Muscle layer of duodenum (tissue), 2 donors: ENCODE data around the gene PCDHB11.
A peak's percentile ranks its signal among the peaks of the same experiment; 100 is the strongest.
"Not testable (repeated sequence)": the region's sequence is repeated elsewhere in the genome, so short reads cannot be mapped to it uniquely, and the experiment has no call there.

Experiments used
- H3K27ac ChIP-seq: one replicate; pipeline ENCODE4 v1.7.0; 2013; ENCODE audit warnings: mild to moderate bottlenecking, low read length
- H3K27me3 ChIP-seq: one replicate; pipeline ENCODE4 v1.7.0; 2013; ENCODE audit warnings: low read depth, mild to moderate bottlenecking, control low read depth, low read length
- H3K36me3 ChIP-seq, 2 donors: one replicate each; pipeline ENCODE4 v1.7.0; 2013; ENCODE audit warnings: low read length in 2 of 2, control low read depth in 1 of 2, mild to moderate bottlenecking in 1 of 2; ENCODE audit not compliant: insufficient read depth in 2 of 2, control insufficient read depth in 1 of 2
- H3K4me1 ChIP-seq, 2 donors: one replicate each; pipeline ENCODE4 v1.7.0; 2013; ENCODE audit warnings: low read length in 2 of 2, mild to moderate bottlenecking in 2 of 2, control low read depth in 1 of 2, moderate library complexity in 1 of 2; ENCODE audit not compliant: insufficient read depth in 2 of 2, control insufficient read depth in 1 of 2
- H3K4me3 ChIP-seq, 2 donors: one replicate each; pipeline ENCODE4 v1.7.0; 2013; ENCODE audit warnings: low read length in 2 of 2, low read depth in 1 of 2, mild to moderate bottlenecking in 1 of 2
- H3K9me3 ChIP-seq, 2 donors: one replicate each; pipeline ENCODE4 v1.7.0; 2013; ENCODE audit warnings: low read length in 2 of 2, control low read depth in 1 of 2, mild to moderate bottlenecking in 1 of 2; ENCODE audit not compliant: control insufficient read depth in 1 of 2
- donor health status: healthy.

PCDHB11 gene

DNA sequence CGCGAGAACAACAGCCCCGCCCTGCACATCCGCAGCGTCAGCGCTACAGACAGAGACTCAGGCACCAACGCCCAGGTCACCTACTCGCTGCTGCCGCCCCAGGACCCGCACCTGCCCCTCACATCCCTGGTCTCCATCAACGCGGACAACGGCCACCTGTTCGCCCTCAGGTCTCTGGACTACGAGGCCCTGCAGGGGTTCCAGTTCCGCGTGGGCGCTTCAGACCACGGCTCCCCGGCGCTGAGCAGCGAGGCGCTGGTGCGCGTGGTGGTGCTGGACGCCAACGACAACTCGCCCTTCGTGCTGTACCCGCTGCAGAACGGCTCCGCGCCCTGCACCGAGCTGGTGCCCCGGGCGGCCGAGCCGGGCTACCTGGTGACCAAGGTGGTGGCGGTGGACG lies 16.1 kb downstream of the PCDHB11 start:
- peak overlapping the region in 1 of 2 donors; percentile 40 for H3K4me3 ChIP-seq
- peaks cover 30 to 67% of the 10 kb centered on the region in 2 donors for H3K9me3 ChIP-seq
- H3K27ac ChIP-seq, H3K27me3 ChIP-seq, H3K4me1 ChIP-seq: not testable (repeated sequence)
- peaks cover 0 to 24% of the 10 kb centered on the region in 2 donors for H3K36me3 ChIP-seq

DNA sequence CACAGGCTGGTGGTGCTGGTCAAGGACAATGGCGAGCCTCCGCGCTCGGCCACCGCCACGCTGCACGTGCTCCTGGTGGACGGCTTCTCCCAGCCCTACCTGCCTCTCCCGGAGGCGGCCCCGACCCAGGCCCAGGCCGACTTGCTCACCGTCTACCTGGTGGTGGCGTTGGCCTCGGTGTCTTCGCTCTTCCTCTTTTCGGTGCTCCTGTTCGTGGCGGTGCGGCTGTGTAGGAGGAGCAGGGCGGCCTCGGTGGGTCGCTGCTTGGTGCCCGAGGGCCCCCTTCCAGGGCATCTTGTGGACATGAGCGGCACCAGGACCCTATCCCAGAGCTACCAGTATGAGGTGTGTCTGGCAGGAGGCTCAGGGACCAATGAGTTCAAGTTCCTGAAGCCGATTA lies 16.6 kb downstream of the PCDHB11 start:
- H3K27ac ChIP-seq, H3K4me1 ChIP-seq, H3K27me3 ChIP-seq: not testable (repeated sequence)
- Histone ChIP-seq H3K4me3 (peak overlapping the region in 1 of 2 donors; percentile 40), H3K36me3 (peaks cover 0 to 28% of the 10 kb centered on the region in 2 donors), H3K9me3 (peaks cover 35 to 70% of the 10 kb centered on the region in 2 donors)

DNA sequence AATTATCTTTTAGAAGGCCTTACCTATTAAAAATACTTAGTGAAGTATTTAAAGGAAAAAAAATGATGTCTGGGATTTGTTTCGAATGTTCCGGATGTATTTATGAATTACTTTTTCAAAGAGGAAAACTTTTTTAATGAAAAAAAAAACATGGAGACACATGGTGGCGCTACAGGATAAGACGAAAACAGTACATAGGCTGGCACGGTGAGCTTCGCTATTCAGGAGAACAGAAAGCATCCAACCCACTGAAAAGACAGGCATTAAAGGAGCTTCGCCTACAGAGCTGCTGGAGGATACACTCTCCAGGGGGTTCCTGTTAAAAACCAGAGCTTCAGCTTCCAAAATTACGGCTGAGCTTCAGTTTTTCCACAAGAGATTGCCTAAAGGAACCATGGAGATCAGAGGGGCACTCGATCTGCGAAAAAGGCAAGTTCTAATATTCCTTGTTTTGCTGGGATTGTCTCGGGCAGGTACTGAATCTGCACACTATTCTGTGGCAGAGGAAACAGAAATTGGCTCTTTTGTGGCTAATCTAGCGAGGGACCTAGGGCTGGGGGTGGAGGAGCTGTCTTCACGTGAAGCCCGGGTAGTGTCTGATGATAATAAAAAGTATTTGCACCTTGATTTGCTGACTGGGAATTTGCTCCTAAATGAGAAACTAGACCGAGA lies 23.8 kb downstream of the PCDHB11 start, which contains the start of gene PCDHB14:
Gene PCDHB14 (plus strand): TSS at position 232 of the 672 bp plus-strand sequence. CDS start 163 bp downstream, at position 395.
- Histone ChIP-seq H3K4me3 (peak within 1 kb of the TSS; percentile 46 to 55), H3K4me1 (no peaks in the 10 kb centered on the region), H3K27ac (no peak within 1 kb of the TSS), H3K27me3 (no peaks in the 10 kb centered on the region), H3K9me3 (peaks cover 43 to 84% of the 10 kb centered on the region in 2 donors), H3K36me3 (peaks cover 0 to 22% of the 10 kb centered on the region in 2 donors)

DNA sequence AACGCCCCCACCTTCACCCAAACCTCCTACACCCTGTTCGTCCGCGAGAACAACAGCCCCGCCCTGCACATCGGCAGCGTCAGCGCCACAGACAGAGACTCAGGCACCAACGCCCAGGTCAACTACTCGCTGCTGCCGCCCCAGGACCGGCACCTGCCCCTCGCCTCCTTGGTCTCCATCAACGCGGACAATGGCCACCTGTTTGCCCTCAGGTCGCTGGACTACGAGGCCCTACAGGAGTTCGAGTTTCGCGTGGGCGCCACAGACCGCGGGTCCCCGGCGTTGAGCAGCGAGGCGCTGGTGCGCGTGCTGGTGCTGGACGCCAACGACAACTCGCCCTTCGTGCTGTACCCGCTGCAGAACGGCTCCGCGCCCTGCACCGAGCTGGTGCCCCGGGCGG lies 25.4 kb downstream of the PCDHB11 start:
- peaks cover 41 to 75% of the 10 kb centered on the region in 2 donors for H3K9me3 ChIP-seq
- H3K27me3 ChIP-seq, H3K27ac ChIP-seq, H3K4me1 ChIP-seq, H3K36me3 ChIP-seq: not testable (repeated sequence)
- peak overlapping the region in 1 of 2 donors; percentile 55 for H3K4me3 ChIP-seq

DNA sequence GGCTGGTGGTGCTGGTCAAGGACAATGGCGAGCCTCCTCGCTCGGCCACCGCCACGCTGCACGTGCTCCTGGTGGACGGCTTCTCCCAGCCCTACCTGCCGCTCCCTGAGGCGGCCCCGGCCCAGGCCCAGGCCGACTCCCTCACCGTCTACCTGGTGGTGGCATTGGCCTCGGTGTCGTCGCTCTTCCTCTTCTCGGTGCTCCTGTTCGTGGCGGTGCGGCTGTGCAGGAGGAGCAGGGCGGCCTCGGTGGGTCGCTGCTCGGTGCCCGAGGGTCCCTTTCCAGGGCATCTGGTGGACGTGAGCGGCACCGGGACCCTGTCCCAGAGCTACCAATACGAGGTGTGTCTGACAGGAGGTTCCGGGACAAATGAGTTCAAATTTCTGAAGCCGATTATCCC lies 26.0 kb downstream of the PCDHB11 start:
- not testable (repeated sequence) for H3K27ac ChIP-seq, H3K36me3 ChIP-seq, H3K4me1 ChIP-seq, H3K27me3 ChIP-seq
- peak overlapping the region in 1 of 2 donors; percentile 25 for H3K4me3 ChIP-seq
- H3K9me3 ChIP-seq, result peaks cover 41 to 71% of the 10 kb centered on the region in 2 donors

DNA sequence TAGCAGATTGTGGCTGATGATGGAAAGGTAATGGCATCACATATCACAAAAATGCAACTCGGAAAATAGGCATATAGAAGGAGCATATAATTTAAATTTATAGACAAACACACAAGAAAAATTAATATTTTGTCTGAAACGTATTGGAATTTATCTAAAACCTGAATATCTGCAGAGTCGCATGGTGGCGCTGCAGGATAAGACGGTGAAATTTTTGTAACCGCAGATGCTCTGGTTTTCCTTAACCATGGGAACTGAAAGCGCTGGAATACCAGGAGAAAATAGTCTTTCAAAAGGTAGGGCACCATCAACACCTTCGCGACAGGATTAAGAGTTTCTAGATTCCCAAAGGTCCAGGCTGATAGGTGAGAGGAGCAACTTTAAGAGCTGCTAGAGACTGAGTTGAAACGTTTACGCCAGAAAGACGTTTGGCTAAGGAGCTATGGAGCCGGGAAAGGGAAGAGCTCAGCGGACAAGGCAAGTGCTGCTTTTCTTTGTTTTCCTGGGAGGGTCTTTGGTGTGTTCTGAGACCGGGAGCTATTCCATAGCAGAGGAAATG lies 34.8 kb downstream of the PCDHB11 start:
- Histone ChIP-seq H3K4me3 (peak overlapping the region; percentile 12 to 60), H3K9me3 (peaks cover 31 to 79% of the 10 kb centered on the region in 2 donors), H3K27ac (no peak overlapping the region), H3K4me1 (no peaks in the 10 kb centered on the region), H3K27me3 (no peaks in the 10 kb centered on the region), H3K36me3 (peaks cover 0 to 6% of the 10 kb centered on the region in 2 donors)

DNA sequence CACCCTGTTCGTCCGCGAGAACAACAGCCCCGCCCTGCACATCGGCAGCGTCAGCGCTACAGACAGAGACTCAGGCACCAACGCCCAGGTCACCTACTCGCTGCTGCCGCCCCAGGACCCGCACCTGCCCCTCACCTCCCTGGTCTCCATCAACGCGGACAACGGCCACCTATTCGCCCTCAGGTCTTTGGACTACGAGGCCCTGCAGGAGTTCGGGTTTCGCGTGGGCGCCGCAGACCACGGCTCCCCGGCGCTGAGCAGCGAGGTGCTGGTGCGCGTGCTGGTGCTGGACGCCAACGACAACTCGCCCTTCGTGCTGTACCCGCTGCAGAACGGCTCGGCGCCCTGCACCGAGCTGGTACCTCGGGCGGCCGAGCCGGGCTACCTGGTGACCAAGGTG lies 36.5 kb downstream of the PCDHB11 start:
- H3K4me3 ChIP-seq, result peak overlapping the region in 1 of 2 donors; percentile 60
- peaks cover 44 to 89% of the 10 kb centered on the region in 2 donors for H3K9me3 ChIP-seq
- not testable (repeated sequence) for H3K27ac ChIP-seq, H3K4me1 ChIP-seq, H3K27me3 ChIP-seq
- peaks cover 0 to 10% of the 10 kb centered on the region in 2 donors for H3K36me3 ChIP-seq

DNA sequence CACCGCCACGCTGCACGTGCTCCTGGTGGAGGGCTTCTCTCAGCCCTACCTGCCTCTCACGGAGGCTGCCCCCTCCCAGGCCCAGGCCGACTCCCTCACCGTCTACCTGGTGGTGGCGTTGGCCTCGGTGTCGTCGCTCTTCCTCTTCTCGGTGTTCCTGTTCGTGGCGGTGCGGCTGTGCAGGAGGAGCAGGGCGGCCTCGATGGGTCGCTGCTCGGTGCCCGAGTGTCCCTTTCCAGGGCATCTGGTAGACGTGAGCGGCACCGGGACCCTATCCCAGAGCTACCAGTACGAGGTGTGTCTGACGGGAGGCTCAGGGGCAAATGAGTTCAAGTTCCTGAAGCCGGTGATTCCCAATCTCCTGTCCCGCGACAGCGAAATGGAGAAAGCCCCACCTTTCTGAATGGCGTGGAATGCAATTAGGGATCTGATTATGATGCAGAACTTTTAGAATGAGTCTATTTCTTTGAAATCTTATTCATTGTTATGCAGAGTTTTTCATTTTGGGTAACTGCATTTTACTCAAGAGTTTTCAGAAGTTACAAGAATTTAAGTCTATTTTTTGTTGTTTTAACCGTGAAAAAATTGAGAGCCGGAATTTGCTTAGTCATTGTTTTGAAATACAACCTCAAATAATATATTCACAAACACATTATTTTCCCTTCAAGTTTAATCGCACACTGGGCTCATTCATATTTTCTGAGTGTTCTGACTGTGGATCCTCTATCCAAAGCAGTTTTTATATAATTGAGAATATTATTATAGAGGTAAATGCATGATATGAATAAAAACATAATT lies 37.3 kb downstream of the PCDHB11 start:
- Histone ChIP-seq H3K36me3 (peaks cover 0 to 10% of the 10 kb centered on the region in 2 donors), H3K27me3 (no peaks in the 10 kb centered on the region), H3K27ac (no peak overlapping the region), H3K9me3 (peaks cover 44 to 92% of the 10 kb centered on the region in 2 donors), H3K4me1 (no peaks in the 10 kb centered on the region), H3K4me3 (peak overlapping the region in 1 of 2 donors; percentile 60)

DNA sequence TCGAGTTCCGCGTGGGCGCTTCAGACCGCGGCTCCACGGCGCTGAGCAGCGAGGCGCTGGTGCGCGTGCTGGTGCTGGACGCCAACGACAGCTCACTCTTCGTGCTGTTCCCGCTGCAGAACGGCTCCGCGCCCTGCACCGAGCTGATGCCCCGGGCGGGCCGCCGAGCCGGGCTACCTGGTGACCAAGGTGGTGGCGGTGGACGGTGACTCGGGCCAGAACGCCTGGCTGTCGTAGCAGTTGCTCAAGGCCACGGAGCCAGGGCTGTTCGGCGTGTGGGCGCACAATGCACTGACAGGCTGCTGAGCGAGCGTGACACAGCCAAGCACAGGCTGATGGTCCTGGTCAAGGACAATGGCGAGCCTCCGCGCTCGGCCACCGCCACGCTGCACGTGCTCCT lies 42.1 kb downstream of the PCDHB11 start:
- peak overlapping the region in 1 of 2 donors; percentile 54 for H3K4me3 ChIP-seq
- no peaks in the 10 kb centered on the region for H3K27me3 ChIP-seq
- H3K27ac ChIP-seq, result no peak overlapping the region
- H3K4me1 ChIP-seq, result no peaks in the 10 kb centered on the region
- H3K9me3 ChIP-seq, result peaks cover 61 to 91% of the 10 kb centered on the region in 2 donors
- H3K36me3 ChIP-seq, result peaks cover 0 to 10% of the 10 kb centered on the region in 2 donors

DNA sequence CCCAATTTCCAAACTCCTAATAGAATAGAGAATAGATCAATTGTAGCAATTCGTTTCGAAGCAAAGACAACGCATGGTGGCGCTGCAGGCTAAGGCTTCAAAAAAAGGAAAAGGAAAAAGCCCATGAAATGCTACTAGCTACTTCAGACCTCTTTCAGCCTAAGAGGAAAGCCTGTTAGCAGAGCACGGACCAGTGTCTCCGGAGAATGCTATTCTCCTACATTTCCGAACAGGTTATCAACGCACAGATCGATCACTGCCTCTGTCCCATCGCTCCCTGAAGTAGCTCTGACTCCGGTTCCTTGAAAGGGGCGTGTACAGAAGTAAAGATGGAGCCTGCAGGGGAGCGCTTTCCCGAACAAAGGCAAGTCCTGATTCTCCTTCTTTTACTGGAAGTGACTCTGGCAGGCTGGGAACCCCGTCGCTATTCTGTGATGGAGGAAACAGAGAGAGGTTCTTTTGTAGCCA lies 45.9 kb downstream of the PCDHB11 start, which contains the start of gene PCDHB15:
Gene PCDHB15 (plus strand): TSS at position 146 of the 468 bp plus-strand sequence. CDS start 184 bp downstream, at position 330.
- Histone ChIP-seq H3K4me3 (peak within 1 kb of the TSS; percentile 31 to 69), H3K4me1 (no peaks in the 10 kb centered on the region), H3K27ac (no peak within 1 kb of the TSS), H3K36me3 (peaks cover 0 to 27% of the 10 kb centered on the region in 2 donors), H3K27me3 (no peaks in the 10 kb centered on the region), H3K9me3 (peaks cover 59 to 93% of the 10 kb centered on the region in 2 donors)

DNA sequence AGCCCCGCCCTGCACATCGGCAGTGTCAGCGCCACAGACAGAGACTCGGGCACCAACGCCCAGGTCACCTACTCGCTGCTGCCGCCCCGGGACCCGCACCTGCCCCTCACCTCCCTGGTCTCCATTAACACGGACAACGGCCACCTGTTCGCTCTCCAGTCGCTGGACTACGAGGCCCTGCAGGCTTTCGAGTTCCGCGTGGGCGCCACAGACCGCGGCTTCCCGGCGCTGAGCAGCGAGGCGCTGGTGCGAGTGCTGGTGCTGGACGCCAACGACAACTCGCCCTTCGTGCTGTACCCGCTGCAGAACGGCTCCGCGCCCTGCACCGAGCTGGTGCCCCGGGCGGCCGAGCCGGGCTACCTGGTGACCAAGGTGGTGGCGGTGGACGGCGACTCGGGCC lies 47.5 kb downstream of the PCDHB11 start:
- H3K4me3 ChIP-seq, result peak overlapping the region in 1 of 2 donors; percentile 69
- not testable (repeated sequence) for H3K4me1 ChIP-seq, H3K27me3 ChIP-seq, H3K27ac ChIP-seq
- H3K9me3 ChIP-seq, result peaks cover 71 to 93% of the 10 kb centered on the region in 2 donors
- peaks cover 0 to 28% of the 10 kb centered on the region in 2 donors for H3K36me3 ChIP-seq
